Measurements from ENCODE around the gene DLGAP1. TPM values are rescaled to one million over a fixed set of nuclear protein-coding genes. Genes with fewer than 3 reads are reported as not detected.
"Not testable (repeated sequence)": the region's sequence is repeated elsewhere in the genome, so short reads cannot be mapped to it uniquely, and the experiment has no call there.

DLGAP1 gene
- total RNA-seq, 2 experiments from 2014 or later = not detected

GRCh38 chr18:3584897-3585460 is 870.1 kb downstream of the DLGAP1 start:
- Mint-ChIP-seq H3K4me3 (no peak overlapping the region), H3K4me1 (peaks cover 28% of the 10 kb centered on the region), H3K27me3 (no peaks in the 10 kb centered on the region), H3K27ac (no peak overlapping the region), H3K36me3 (no peaks in the 10 kb centered on the region), H3K9me3 (no peaks in the 10 kb centered on the region)
- ATAC-seq (ENCODE audit: low read depth) = no peak
- POLR2A ChIA-PET = interaction anchor here (1.0 to 1.9 kb wide), 2 partner anchors 9 to 59 kb away, joined by 3 to 8 read pairs; no protein-coding TSS in a partner anchor
- no peak for DNase-seq

- POLR2A ChIA-PET = interaction anchor here (1.9 kb wide), 1 partner anchor 10 kb away, joined by 8 read pairs; no protein-coding TSS in a partner anchor
- Mint-ChIP-seq H3K27ac (no peak overlapping the region), H3K27me3 (no peaks in the 10 kb centered on the region), H3K4me1 (peaks cover 28% of the 10 kb centered on the region), H3K9me3 (no peaks in the 10 kb centered on the region), H3K36me3 (no peaks in the 10 kb centered on the region), H3K4me3 (no peak overlapping the region)
- DNase-seq = no peak
- ATAC-seq (ENCODE audit: low read depth) = no peak
Measured at GRCh38 chr18:3584266-3584861, 870.7 kb downstream of the DLGAP1 start.

GRCh38 chr18:3583873-3584247 is 871.2 kb downstream of the DLGAP1 start:
- ATAC-seq (ENCODE audit: low read depth) (no peak), DNase-seq (no peak)
- POLR2A ChIA-PET = no interaction called here
- Mint-ChIP-seq H3K4me1 (peaks cover 28% of the 10 kb centered on the region), H3K27me3 (no peaks in the 10 kb centered on the region), H3K9me3 (no peaks in the 10 kb centered on the region), H3K4me3 (no peak overlapping the region), H3K36me3 (no peaks in the 10 kb centered on the region), H3K27ac (no peak overlapping the region)

- H3K27me3 Mint-ChIP-seq; DNase-seq; H3K9me3 Mint-ChIP-seq; H3K36me3 Mint-ChIP-seq; H3K27ac Mint-ChIP-seq; ATAC-seq (ENCODE audit: low read depth); POLR2A ChIA-PET; H3K4me3 Mint-ChIP-seq: not testable (repeated sequence)
- H3K4me1 Mint-ChIP-seq = peaks cover 28% of the 10 kb centered on the region
Measured at GRCh38 chr18:3583106-3583872, 871.8 kb downstream of the DLGAP1 start.

GRCh38 chr18:3581890-3582289 is 873.2 kb downstream of the DLGAP1 start:
- peaks cover 1% of the 10 kb centered on the region for H3K9me3 Mint-ChIP-seq
- H3K4me1 Mint-ChIP-seq = peaks cover 28% of the 10 kb centered on the region

GRCh38 chr18:3580523-3581025 is 874.5 kb downstream of the DLGAP1 start:
- H3K36me3 Mint-ChIP-seq; H3K27ac Mint-ChIP-seq; H3K27me3 Mint-ChIP-seq; H3K9me3 Mint-ChIP-seq; ATAC-seq (ENCODE audit: low read depth); H3K4me3 Mint-ChIP-seq; POLR2A ChIA-PET; DNase-seq: not testable (repeated sequence)
- H3K4me1 Mint-ChIP-seq = peaks cover 18% of the 10 kb centered on the region

More at GRCh38 chr18:3581890-3582289, 873.2 kb downstream of the DLGAP1 start:
- Mint-ChIP-seq H3K36me3 (no peaks in the 10 kb centered on the region), H3K4me3 (no peak overlapping the region), H3K27ac (no peak overlapping the region), H3K27me3 (no peaks in the 10 kb centered on the region)
- no peak for ATAC-seq (ENCODE audit: low read depth)
- no peak for DNase-seq
- POLR2A ChIA-PET = no interaction called here

GRCh38 chr18:3579701-3580100 is 875.4 kb downstream of the DLGAP1 start:
- DNase-seq = no peak
- POLR2A ChIA-PET = no interaction called here
- Mint-ChIP-seq H3K9me3 (peaks cover 1% of the 10 kb centered on the region), H3K36me3 (no peaks in the 10 kb centered on the region), H3K4me3 (no peak overlapping the region), H3K27ac (no peak overlapping the region), H3K27me3 (no peaks in the 10 kb centered on the region), H3K4me1 (peaks cover 10% of the 10 kb centered on the region)
- no peak for ATAC-seq (ENCODE audit: low read depth)

- Mint-ChIP-seq H3K27ac (no peak overlapping the region), H3K27me3 (no peaks in the 10 kb centered on the region), H3K36me3 (no peaks in the 10 kb centered on the region), H3K4me3 (no peak overlapping the region), H3K9me3 (peaks cover 1% of the 10 kb centered on the region), H3K4me1 (peaks cover 4% of the 10 kb centered on the region)
- no peak for DNase-seq
- POLR2A ChIA-PET = no interaction called here
- ATAC-seq (ENCODE audit: low read depth) = no peak
Measured at GRCh38 chr18:3578621-3579020, 876.5 kb downstream of the DLGAP1 start.

GRCh38 chr18:3577281-3577855 is 877.7 kb downstream of the DLGAP1 start:
- ATAC-seq (ENCODE audit: low read depth) (no peak), DNase-seq (no peak)
- Mint-ChIP-seq H3K27ac (no peak overlapping the region), H3K4me3 (no peak overlapping the region), H3K9me3 (peaks cover 1% of the 10 kb centered on the region), H3K36me3 (no peaks in the 10 kb centered on the region), H3K27me3 (no peaks in the 10 kb centered on the region), H3K4me1 (no peaks in the 10 kb centered on the region)
- POLR2A ChIA-PET = no interaction called here

- H3K27me3 Mint-ChIP-seq = no peaks in the 10 kb centered on the region
- H3K36me3 Mint-ChIP-seq = no peaks in the 10 kb centered on the region
- no peak overlapping the region for H3K27ac Mint-ChIP-seq
- no peak overlapping the region for H3K4me3 Mint-ChIP-seq
- ATAC-seq (ENCODE audit: low read depth) (no peak), DNase-seq (no peak)
- H3K4me1 Mint-ChIP-seq = no peaks in the 10 kb centered on the region
- POLR2A ChIA-PET = no interaction called here
- H3K9me3 Mint-ChIP-seq = no peaks in the 10 kb centered on the region
Measured at GRCh38 chr18:3572761-3573160, 882.3 kb downstream of the DLGAP1 start.

- peaks cover 6% of the 10 kb centered on the region for H3K9me3 Mint-ChIP-seq
- ATAC-seq (ENCODE audit: low read depth) = no peak
Measured at GRCh38 chr18:3566851-3567250, 888.3 kb downstream of the DLGAP1 start.

GRCh38 chr18:3560755-3561154 is 894.4 kb downstream of the DLGAP1 start:
- Mint-ChIP-seq H3K27ac (no peak overlapping the region), H3K36me3 (no peaks in the 10 kb centered on the region), H3K4me1 (no peaks in the 10 kb centered on the region), H3K4me3 (no peak overlapping the region), H3K9me3 (peaks cover 6% of the 10 kb centered on the region), H3K27me3 (peaks cover 6% of the 10 kb centered on the region)
- POLR2A ChIA-PET = no interaction called here
- ATAC-seq (ENCODE audit: low read depth) (no peak), DNase-seq (no peak)

More at GRCh38 chr18:3566851-3567250, 888.3 kb downstream of the DLGAP1 start:
- no peak overlapping the region for H3K4me3 Mint-ChIP-seq
- H3K4me1 Mint-ChIP-seq = no peaks in the 10 kb centered on the region
- POLR2A ChIA-PET = no interaction called here
- no peaks in the 10 kb centered on the region for H3K36me3 Mint-ChIP-seq
- DNase-seq = no peak
- no peaks in the 10 kb centered on the region for H3K27me3 Mint-ChIP-seq
- H3K27ac Mint-ChIP-seq = no peak overlapping the region

- no peak overlapping the region for H3K4me3 Mint-ChIP-seq
- peaks cover 6% of the 10 kb centered on the region for H3K27me3 Mint-ChIP-seq
- POLR2A ChIA-PET = no interaction called here
- H3K36me3 Mint-ChIP-seq = no peaks in the 10 kb centered on the region
- ATAC-seq (ENCODE audit: low read depth) (no peak), DNase-seq (no peak)
- H3K4me1 Mint-ChIP-seq = no peaks in the 10 kb centered on the region
- no peaks in the 10 kb centered on the region for H3K9me3 Mint-ChIP-seq
- H3K27ac Mint-ChIP-seq = no peak overlapping the region
Measured at GRCh38 chr18:3554811-3555427, 900.2 kb downstream of the DLGAP1 start.
